Glomerular visceral epithelial cell (primary cell): Measurements from ENCODE around the gene PARD6B.
"Not testable (repeated sequence)": the region's sequence is repeated elsewhere in the genome, so short reads cannot be mapped to it uniquely, and the experiment has no call there.

Experiments used
- DNase-seq: peaks from one replicate; pipeline ENCODE4 v3.0.0-alpha.2; 2016; ENCODE audit errors: extremely low spot score

PARD6B gene, protein sequence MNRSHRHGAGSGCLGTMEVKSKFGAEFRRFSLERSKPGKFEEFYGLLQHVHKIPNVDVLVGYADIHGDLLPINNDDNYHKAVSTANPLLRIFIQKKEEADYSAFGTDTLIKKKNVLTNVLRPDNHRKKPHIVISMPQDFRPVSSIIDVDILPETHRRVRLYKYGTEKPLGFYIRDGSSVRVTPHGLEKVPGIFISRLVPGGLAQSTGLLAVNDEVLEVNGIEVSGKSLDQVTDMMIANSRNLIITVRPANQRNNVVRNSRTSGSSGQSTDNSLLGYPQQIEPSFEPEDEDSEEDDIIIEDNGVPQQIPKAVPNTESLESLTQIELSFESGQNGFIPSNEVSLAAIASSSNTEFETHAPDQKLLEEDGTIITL

DNA sequence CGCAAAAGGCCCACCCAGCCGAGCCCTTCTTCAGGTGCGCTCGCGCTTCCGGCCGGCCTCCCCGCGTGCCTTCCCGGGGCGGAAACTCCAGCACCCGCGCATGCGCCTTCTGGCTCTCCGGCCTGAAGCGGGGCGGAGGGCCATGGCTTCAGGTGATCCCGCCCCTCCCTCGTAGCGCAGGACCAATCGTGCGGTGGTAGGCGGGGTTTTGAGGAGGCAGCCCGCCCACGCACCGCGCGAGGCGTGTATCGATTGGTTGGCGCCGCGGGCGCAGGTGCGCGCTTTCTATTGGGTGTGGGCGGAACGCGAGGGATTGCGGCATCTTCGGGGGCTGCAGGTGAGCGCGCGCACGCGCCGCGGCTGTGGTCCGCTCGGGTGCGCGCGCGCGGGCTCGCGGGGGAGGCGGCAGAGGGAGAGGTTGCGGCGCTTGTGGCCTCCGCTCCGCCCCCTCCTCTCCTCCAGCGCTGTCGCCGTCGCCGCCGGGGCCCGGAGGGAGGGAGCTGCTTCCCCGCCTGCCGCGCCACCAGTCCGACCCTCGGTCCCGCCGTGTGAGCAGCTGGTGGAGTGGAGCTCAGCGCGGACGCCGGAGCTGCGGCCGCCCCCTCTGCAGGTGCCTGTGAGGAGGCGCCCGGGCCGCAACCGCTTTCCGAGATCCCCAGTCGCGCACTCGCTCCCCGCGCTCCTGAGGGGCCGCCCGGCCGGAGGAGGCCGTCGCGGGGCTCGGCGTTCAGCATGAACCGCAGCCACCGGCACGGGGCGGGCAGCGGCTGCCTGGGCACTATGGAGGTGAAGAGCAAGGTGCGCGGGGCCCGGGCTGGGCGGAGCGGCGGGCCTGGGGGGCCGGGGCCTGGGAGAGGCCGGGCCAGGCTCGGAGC, at the start of gene PARD6B:
TSS of gene PARD6B (plus strand) at position 526 of the 875 bp plus-strand sequence. CDS start at position 733, 207 bp downstream.
- DNase-seq: peak; percentile 100

DNA sequence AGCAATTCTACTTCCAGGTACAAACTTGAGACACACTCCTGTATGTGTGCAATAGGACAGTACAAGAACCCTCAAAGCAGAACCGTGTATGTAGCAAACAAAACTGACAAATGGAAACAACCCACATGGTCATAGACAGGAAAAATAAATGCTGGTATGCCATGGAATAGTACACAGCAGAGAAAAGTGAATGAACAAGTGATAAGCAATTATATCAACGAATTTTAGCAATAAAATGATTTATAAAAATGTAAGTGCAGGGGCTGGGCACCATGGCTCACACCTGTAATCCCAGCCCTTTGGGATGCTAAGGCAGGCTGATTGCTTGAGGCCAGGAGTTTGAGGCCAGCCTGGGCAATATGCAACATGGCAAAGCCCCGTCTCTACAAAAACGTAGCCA, 49.3 kb upstream of the PARD6B start:
- no peak for DNase-seq

DNA sequence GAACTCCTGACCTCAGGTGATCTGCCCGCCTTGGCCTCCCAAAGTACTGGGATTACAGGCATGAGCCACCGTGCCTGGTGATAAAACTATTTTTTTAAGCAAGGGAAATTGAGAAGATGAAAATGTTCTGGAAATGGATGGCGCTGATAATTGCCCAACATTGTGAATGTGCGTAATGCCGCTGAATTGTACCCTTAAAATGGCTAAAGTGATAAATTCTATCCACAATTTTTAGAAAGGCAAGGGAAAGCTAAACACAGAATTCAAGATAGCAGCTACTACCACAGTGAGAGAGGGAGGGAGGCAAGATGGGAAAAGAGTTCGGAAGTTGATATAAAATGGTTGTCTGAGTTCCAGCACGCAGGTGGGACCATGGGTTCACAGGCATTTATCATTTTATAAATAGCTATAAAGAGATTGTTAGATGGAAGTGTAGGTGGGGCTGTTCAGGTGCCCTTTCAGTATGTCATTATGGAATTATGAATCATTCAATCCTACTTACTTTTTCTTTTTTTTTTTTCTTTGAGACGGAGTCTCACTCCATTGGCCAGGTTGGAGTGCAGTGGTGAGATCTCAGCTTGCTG, 48.3 kb upstream of the PARD6B start:
- DNase-seq: no peak

DNA sequence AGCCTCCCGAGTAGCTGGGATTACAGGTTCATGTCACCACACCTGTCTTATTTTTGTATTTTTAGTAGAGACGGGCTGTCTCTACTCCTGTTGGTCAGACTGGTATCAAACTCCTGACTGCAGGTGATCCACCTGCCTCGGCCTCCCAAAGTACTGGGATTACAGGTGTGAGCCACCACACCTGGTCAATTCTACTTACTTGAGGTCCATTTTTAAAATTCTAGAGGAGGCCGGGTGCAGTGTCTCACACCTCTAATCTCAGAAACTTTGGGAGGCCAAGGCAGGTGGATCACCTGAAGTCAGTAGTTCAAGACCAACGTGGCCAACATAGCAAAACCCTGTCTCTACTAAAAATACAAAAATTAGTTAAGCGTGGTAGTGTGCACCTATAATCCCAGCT, 47.8 kb upstream of the PARD6B start:
- no peak for DNase-seq

DNA sequence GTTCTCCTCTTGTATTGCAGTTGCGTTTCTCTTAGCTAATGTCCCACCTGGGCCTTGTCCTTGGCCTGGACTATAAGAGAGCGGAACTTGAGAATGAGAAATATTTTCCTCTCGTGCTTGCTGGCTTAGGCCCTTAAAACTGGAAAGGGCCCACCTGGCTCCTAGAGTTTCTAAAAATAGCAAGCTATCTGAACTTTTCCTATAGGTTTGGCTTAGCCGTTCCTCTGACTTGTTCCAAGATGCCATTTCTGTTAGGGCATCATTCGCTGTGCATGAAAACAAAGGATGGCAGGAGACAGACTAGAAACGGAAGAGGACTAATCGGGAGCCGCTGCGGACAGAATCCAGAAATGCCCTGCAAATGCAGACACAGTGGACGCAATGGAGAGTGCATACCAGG, 44.6 kb upstream of the PARD6B start:
- no peak for DNase-seq

DNA sequence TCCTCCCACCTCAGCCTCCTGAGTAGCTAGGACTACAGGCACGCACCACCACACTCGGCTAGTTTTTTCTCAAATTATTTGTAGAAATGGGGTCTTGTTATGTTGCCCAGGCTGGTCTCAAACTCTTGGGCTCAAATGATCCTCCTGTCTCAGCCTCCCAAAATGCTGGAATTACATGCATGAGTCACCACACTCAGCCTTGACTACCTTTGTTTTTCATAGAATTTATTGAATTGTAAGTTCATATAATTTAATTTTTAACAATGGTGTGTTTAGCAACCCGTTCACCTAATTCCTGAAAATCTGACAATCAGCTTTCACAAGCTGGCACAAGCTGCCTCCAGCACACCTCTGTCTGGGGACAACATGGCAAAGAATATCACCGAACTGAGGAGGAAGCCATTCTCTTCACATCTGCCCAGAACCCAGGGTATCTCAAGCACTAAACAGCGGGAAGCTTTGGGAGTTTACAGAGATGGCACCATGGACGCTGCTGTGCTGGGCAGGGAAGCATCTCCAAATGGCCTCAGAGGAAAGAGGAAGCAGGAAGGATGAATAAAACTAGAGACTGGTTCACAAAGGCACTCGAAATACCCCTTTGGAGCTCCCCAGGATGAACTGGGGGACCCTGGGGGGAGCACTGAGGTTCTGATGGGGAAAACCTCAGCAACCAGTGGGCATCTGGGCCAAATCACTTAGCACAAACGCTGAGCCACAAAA, 43.0 kb upstream of the PARD6B start:
- no peak for DNase-seq

DNA sequence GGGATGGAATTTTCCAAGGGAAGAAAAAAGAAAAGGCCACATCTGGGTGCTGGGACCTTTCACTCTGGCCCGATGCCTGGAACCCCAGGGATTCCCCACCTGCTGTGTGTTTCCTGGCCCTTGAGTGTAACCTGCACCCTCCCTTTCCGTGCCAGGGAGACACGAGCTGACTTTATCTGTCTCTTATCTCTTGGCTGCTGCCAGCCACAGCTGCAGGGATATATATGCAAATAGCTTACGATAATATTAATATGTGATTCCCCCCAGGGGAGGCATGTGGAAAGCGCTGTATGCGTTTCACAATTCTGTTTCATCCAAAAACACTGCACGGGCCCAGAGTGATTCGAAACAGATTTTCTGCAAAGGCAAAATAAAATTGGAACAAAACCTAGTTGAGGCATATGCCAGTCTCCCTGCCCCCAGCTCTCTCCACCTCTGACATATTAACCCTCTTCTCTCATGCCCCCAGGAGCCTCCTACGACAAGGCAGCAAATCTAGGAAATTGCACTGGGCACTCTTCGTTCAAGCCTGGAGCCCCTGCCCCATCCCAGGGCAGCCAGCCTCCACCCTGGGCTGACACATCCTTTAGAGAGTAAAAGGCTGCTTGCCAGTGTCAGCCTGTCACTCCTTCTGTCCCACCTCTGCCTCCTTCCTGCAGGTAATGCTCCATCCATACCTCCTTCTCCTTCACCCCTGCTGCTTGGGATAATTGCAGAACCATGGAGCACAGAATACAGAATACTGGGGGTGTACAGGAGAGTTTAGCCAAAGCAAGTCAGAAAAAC, 41.3 kb upstream of the PARD6B start:
- no peak for DNase-seq

DNA sequence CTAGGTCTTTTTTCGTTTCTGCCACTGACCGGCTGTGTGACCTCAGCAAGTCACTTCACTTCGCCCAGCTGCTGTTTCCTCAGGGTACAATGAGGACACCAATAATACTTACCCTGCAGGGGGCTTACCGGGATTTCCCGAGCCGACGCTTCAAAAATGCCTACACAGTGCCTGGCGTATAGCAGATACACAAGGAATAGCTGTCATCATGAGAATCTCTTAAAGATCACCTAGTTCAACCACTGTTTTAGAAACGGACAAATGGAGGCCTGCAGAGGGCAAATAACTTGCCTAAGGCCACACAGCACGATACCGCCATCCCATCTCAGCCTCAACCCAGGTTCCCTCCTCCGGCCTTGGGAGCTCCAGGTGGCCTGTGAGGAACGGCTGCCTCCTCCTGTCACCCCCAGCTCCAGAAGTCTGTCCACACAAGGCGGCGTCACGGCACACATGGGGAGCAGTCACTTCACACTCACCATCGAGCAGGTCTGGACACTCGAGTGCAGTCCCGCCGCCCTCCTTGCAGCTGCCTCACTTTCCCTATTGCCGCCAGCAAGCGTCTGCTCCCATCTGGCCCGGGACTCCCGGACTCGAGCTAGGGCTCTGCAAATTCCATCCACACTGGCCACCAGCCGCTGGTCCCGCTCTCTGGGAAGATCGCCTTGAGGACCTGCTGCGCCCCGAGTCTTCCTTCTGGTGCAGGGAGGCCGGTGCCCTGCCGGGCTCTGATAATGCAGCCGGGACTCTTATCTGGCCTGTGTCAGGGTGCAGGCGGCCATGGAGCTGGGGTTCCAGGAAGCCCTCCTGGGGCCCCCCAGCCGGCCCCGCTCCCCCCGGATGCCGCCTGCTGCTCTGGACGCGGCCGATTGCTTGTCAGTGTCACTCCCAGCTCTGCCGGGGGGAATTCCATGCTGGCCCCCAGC, 40.5 kb upstream of the PARD6B start, which contains the start of gene RIPOR3:
TSS of gene RIPOR3 (minus strand) at position 893 of the 923 bp plus-strand sequence. CDS start at position 479, 414 bp downstream.
- no peak for DNase-seq

DNA sequence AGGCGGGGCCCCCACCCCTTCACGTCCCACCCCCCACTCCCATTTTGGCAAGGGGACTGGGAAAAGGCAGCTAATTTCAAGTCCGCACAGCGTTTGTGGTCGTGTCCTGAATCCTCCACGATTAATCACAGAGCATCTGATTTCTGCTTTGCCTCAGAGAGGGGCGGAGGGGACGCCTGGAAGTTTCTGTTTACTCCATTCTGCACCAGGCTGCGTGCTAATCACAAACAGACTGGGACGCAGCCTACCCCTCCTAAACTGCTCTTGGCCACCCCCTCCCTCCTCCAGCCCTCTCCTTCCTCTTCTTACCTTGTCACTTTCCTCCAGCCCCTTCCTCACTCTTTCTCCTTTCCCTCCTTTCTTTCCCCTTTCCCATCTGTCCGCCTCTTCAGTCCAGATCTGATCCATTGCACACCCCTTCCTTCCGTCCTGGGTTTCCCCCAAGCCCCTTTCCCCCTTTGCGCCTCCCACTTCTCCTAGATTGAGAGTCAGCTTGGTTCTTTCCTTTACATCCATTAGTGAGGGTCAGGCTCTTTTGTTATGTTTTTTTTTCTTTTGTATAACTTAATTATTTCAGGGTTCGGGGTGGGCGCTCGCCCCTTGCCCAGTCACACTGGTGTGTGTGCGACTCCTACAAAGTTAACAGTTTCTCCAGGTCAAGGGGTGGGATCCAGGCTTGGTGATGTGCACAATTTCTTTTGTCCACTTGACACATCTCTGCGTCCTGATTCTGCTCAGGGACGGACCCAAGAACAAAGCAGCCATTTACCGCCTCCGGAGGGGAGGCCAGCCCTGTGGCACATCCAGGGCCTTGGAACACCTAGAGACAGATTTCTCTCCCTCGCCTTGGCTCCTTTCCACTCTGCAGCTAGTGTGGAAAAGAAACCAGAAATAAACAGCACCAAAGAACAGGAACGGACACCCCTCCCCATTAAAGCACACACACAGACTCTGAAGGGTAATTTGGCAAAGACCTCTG, 39.5 kb upstream of the PARD6B start:
- DNase-seq: no peak

DNA sequence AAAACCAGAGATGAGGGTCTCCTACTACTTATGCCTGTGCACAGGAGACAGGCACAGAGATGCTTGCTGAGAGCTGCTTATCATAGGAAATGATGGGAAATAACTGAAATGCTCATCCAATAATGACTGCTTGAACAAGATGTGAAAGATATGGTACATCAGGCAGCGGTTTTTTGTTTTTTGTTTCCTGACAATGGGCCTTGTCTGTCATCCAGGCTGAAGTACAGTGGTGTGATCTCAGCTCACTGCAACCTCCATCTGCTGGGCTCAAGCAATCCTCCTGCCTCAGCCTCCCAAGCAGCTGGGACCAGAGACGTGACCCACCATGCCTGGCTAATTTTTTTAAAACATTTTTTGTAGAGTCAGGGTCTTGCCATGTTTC, 38.8 kb upstream of the PARD6B start:
- no peak for DNase-seq

DNA sequence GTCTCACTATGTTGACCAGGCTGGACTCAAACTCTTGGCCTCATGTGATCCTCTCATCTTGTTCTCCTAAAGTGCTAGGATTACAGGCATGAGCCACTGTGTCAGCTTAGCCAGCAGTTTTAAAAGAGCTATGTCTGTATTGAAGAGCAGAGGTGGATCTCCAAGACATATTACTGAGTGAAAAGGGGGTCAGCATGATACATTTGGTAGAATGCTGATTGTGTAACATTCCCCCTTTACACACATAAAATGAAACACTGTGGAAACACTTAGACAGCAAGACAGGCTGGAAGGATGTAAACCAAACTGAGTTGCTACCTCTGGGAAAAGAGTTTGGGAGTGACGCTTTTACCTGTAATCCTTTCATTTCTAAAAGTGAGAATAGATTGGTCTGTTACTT, 38.4 kb upstream of the PARD6B start:
- DNase-seq: no peak

DNA sequence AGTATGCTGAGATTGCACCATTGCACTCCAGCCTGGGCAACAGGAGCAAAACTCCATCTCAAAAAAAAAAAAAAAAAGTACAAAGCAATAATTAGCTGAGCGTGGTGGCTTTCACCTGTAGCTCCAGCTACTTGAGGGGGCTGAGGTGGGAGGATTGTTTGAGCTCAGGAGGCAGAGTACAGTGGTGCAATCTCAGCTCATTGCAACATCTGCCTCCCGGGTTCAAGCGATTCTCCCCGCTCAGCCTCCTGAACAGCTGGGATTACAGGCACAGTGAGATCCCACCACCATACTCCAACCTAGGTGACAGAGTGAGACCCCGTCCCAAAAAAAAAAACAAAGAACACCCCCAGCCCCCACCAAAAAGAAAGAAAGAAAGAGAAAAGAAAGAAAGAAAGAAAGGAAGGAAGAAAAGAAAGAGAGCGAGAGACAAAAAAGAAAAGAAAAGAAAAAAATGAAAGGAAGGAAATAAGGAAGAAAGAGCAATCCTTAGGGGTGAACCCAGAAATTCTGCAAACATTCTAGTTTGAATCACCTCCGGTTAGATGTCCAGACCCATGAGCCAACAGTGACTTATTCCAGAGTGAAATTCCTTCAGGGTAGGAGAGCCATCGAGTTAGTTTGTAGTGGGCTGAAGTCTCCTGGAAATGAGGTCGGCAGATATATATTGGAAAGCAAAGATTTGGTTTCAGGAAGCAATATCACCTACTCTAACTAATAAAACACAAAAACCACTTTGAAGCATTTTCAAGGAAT, 36.8 kb upstream of the PARD6B start:
- no peak for DNase-seq

DNA sequence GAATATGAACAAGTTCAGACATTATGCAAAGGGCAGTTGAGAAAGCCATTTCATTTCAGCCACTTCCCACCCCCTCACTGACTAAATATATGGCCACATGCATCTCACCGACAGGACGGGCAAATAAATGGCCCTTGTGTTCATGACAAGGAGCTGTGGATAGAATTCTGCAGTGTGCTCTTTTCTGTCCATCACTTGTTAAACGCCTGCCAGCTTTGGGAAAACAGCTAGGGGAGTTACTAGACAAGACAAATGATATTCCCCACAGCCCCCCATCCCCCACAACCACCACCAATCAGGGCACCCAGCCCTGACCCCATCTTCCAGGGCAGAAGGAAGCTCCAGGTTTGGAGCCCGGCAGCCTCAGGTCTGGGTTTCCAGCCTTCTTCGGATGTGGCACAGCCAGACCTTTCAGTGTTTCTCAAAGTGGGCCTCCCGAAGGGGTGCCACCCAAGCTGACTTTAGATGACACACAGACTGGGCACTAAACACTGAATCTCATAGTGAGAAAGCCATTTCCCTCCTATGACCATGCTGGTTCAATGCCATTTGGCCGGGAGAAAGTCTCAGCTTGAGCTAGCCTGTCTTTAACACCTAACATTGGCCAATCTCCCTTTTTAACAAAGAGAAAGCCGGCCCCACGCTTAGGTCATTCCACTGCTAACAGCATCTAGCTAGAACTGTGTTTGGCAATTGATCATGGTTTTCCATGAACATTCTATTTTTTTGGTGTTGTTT, 36.1 kb upstream of the PARD6B start:
- no peak for DNase-seq

DNA sequence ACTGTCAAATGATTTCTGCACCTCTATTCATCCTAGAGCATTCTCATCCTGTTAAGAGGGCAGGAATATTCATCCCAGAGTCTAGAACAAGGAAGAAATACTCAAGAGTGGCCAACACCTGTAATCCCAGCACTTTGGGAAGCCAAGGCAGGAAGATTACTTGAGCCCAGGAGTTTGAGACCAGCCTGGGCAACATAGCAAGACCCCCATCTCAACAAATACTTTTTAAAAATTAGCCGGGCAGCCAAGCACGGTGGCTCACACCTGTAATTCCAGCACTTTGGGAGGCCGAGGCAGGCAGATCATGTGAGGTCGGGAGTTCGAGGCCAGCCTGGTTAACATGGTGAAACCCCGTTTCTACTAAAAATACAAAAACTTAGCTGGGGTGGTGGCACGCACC, 33.1 kb upstream of the PARD6B start:
- not testable (repeated sequence) for DNase-seq

DNA sequence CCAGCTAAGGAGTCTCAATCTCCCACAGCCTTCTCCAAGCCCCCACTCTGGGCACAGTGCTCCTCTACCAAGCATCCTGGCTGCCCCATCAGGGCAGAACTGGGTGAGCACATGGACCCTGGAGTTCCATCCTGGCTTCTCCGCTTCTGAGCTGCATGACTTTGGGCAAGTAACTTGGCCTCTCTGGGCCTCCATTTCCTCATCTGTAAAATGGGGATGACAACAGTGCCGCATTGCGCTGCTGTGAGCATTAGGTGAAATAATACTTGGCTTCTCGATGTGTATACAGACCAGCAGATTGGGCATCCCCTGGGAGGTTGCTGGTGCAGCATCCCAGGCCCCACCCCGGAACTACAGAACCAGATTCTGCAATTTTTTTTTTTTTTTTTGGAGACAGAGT, 31.7 kb upstream of the PARD6B start:
- no peak for DNase-seq

DNA sequence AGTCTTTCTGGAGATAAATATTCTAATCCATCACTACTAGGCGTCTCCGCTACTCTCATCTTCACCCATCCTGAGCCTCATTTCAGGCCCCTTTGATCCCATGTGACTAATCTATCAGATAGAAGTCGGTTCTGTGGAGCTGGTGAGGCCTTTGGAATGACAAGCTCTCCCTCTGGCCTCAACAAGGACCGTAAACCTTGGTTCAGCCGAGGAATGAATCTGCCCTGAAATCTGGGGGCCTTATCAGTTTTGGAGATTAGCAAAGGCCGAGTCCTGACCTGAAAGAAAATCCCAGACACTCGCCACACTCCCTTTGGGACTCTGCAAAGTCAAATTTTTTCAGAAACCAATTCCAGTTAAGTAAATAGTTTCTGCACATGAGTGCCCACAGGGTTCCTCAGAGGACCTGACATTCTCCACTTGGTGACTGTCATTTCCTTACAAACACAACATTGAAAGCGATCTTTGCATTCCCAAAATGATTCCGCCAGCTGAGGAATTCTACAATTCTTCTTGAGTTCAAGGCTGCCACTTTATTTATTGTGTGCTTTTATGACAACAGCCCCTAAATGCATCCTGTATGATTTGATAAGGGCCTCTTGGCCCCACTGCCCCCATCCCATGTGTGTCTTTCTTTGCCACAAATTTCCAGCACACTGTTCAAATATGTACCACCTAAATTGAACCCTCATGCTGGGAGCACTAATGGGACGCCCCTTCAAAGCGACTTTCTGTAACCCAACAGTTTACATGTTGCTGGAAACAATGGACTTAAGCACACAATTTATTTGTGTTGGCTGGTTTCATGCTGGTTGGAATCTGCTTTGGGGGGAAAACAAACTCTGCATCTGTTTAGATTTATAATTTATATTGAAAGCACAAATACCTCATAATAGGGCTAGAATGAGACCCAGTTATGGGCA, 30.1 kb upstream of the PARD6B start:
- DNase-seq: no peak
